Activated naive CD4-positive, alpha-beta T cell treated with anti-CD3 and anti-CD28 coated beads, Interleukin-2, amount 50 U/mL, for 16 hours (primary cell): ENCODE data around the gene MYBPC1.
A peak's percentile ranks its signal among the peaks of the same experiment; 100 is the strongest.
"Not testable (repeated sequence)": the region's sequence is repeated elsewhere in the genome, so short reads cannot be mapped to it uniquely, and the experiment has no call there.

Experiments
- DNase-seq: peaks from one replicate; pipeline ENCODE4 v3.0.0-alpha.2; 2020

MYBPC1 gene, protein sequence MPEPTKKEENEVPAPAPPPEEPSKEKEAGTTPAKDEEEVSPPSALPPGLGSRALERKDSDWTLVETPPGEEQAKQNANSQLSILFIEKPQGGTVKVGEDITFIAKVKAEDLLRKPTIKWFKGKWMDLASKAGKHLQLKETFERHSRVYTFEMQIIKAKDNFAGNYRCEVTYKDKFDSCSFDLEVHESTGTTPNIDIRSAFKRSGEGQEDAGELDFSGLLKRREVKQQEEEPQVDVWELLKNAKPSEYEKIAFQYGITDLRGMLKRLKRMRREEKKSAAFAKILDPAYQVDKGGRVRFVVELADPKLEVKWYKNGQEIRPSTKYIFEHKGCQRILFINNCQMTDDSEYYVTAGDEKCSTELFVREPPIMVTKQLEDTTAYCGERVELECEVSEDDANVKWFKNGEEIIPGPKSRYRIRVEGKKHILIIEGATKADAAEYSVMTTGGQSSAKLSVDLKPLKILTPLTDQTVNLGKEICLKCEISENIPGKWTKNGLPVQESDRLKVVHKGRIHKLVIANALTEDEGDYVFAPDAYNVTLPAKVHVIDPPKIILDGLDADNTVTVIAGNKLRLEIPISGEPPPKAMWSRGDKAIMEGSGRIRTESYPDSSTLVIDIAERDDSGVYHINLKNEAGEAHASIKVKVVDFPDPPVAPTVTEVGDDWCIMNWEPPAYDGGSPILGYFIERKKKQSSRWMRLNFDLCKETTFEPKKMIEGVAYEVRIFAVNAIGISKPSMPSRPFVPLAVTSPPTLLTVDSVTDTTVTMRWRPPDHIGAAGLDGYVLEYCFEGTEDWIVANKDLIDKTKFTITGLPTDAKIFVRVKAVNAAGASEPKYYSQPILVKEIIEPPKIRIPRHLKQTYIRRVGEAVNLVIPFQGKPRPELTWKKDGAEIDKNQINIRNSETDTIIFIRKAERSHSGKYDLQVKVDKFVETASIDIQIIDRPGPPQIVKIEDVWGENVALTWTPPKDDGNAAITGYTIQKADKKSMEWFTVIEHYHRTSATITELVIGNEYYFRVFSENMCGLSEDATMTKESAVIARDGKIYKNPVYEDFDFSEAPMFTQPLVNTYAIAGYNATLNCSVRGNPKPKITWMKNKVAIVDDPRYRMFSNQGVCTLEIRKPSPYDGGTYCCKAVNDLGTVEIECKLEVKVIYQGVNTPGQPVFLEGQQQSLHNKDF

GRCh38 chr12:101594700-101595099 is at the start of gene MYBPC1:
Gene MYBPC1, plus strand, starts transcription at chr12:101594971. Its CDS starts 100 bp downstream, at chr12:101595071.
- no peak for DNase-seq

- no peak for DNase-seq
These were observed 43.2 kb upstream of the MYBPC1 start for GRCh38 chr12:101551362-101552114.

- no peak for DNase-seq
These were observed 42.5 kb upstream of the MYBPC1 start for GRCh38 chr12:101552277-101552676.

GRCh38 chr12:101557094-101557493 is 37.7 kb upstream of the MYBPC1 start:
- no peak for DNase-seq

DNA sequence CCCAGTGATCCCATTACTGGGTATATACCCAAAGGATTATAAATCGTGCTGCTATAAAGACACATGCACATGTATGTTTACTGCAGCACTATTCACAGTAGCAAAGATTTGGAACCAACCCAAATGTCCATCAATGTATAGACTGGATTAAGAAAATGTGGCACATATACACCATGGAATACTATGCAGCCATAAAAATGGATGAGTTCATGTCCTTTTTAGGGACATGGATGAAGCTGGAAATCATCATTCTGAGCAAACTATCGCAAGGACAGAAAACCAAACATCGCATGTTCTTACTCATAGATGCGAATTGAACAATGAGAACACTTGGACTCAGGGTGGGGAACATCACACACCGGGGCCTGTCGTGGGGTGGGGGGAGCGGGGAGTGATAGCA is 36.0 kb upstream of the MYBPC1 start:
- not testable (repeated sequence) for DNase-seq

DNA sequence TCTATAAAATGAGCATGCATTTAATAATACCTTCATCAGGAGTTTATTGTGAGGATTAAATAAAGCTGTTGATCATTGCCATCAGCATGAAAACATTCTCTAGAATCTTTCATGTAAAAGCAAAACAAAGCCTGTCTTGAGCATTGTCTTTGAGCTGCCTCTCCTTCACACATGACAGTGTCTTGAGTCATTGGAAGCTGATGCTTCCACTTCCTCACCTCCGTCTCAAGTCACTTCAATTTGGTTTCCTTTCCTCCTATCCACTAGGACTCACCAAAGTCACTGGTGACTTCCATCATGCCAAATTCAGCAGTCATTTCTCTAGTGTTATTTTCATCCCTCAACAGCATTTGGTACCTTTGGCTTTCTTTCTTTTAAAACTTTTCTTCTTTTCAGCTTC is 31.6 kb upstream of the MYBPC1 start:
- DNase-seq = no peak

GRCh38 chr12:101564912-101565311 is 29.9 kb upstream of the MYBPC1 start:
- DNase-seq = no peak

DNA sequence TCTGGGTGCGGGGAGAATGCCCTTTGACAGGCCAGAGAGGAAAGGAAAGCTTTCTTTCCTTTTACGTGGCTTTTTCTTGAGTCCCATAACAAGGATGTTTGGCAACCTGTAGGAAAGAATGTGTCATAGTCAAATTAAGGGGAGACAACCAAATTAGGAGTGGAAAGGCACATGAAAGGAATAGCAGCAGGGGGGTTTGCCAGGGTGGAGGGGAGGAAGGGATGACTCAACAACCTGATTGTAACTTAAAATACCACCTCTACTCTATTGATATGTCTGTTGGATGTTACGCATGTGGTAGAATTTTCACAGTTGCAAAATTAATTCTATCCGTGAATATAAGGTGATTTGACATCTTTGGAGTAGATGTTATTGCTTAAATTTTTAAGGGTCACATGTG is 28.5 kb upstream of the MYBPC1 start:
- DNase-seq = peak; percentile 14

- DNase-seq = no peak
These were observed 26.9 kb upstream of the MYBPC1 start for GRCh38 chr12:101567918-101568317.

DNA sequence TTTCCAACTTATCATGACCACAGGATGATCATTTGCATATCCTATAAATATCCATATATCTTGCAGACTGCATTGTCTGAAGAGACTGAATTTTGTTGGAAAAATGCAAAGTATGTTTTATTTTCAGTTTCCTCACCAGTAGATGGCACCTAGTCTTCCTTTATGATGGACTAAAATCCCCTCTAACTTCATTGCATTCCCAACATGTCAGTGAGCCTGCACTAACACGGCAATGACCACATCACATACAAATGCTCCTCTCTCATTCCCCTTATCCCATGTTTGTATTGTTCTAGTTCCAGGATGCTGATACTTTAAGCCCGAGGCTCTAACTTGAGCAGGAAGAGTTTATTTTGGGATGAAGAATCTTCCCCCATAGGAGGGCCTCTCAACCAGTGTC is 24.7 kb upstream of the MYBPC1 start:
- DNase-seq = no peak

GRCh38 chr12:101571105-101571504 is 23.7 kb upstream of the MYBPC1 start:
- no peak for DNase-seq

DNA sequence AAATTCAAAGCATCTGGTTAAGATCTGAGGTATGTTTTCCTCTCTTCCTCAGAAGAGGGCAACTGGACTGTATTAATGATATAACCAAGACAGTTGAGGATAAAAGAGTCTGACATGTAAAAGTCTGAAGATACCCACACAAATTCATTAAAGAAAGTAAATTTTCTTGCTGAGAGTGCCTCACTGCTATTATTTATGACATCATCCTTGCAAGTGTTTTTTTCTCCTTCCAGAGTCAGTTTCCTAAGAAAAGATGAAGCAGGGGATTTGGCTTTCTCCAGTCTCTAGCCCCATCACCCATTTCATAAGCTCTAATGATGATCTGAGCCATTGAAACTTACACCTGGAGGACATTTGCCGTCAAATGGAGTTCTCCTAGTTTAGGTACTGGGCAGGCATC is 21.0 kb upstream of the MYBPC1 start:
- DNase-seq = no peak

GRCh38 chr12:101578417-101578816 is 16.4 kb upstream of the MYBPC1 start:
- no peak for DNase-seq

DNA sequence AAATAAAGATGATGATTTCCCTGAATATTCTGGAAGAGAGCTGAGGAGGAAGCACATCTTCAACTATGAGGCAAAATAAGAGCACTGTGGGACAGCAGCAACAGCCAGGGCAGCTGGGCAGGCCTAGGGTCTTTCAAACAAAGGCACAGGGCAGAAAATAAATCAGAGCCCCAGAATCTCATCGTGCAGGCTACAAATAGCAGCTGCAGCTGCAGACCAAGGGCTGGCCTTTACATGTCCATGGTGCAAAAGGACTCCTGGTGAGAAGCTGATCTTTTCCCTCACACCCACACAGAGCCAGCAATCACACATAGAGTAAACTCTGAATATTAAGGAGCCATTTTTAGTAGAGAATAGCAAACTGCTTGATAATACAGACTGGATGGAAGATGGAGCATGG is 13.6 kb upstream of the MYBPC1 start:
- no peak for DNase-seq

GRCh38 chr12:101582937-101583336 is 11.8 kb upstream of the MYBPC1 start:
- DNase-seq = no peak

DNA sequence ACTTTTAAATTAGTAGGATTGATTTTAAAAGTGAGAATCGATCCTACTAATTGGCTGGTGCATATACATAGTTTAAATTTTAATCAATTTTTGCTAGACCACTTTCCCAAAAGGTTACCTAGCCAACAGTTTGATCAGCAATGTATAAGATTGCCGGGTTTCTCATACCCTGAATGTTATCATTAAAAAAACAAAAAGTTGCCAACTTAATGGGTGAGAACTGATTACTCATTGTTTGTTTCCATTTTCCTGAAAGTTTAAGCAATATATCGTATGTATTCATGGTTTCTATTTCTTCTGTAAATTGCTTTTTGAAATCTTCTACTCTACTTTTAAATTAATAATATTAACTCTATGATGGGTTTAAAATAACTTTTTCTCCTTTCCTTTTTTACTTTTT is 4.4 kb upstream of the MYBPC1 start:
- DNase-seq = no peak

DNA sequence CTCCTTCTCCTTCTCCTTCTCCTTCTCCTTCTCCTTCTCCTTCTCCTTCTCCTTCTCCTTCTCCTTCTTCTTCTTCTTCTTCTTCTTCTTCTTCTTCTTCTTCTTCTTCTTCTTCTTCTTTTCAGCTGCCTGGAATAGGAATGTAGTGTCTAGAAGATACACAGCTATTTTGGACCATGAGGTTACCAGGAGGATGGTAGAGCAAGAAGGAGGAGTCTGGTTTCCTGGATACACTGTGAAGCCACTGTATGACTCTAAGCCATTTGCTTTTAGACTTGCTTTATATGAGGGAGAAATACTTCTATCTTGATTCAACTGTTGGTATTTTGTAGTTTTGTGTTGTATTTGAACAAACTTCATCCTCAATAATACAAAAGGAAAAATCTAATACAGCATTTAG is 3.0 kb upstream of the MYBPC1 start:
- no peak for DNase-seq

DNA sequence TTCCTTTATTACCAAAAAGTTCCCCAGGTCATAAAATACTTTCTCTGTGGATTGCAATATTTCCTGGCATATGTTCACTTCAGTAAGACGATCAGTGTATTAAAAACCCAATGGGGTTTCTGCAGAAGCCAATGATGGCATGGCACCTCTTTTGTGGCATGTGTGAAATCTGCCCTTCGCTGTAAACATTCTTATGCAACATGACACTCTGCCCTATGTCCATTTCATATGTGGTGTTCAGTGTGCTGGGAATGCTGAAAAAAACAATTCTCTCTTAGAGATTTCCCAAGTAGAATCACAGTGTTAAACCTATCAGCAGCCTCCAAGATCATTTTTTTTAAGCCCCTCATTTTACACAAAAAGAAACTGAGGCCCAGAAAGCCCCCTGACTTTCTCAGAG is 2.3 kb upstream of the MYBPC1 start:
- DNase-seq = no peak

- DNase-seq = no peak
These were observed 1.9 kb upstream of the MYBPC1 start for GRCh38 chr12:101592921-101593320.

DNA sequence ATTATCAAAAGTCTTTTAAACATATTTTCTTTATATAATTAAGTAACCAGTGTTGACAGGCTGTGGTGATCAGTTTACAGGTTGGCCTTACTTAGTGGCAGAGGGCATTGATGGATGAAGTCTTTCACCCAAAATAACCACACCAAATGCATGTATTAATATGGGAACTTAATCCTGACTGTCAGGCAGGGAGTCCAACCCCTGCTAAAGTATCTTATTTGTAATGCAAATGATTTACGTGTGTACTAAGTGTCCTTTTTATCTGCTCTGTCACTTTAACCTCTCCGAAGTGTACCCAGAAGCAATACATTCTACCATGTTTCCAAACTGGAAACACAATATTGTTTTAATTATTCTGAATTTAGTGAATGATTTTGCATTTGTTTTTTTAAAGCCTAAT is 1.4 kb downstream of the MYBPC1 start:
- no peak for DNase-seq

GRCh38 chr12:101597164-101597563 is 2.4 kb downstream of the MYBPC1 start:
- no peak for DNase-seq

DNA sequence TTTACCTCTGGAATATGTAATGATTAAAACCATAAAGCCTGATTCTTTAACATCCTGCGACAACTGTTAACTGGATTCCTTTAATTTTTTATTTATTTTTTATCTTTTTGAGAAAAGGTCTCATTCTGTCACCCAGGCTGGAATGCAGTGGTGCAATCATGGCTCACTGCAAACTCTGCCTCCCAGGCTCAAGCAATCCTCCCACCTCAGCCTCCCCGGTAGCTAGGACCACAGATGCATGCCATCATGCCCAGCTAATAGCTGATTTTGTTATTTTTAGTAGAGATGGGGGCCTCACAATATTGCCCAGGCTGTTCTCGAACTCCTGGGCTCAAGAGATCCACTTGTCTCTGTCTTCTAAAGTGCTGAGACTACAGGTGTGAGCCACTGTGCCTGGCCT is 3.7 kb downstream of the MYBPC1 start:
- DNase-seq = no peak

GRCh38 chr12:101599311-101599710 is 4.5 kb downstream of the MYBPC1 start:
- DNase-seq = no peak
